Endothelial cell of umbilical vein (primary cell): ENCODE data around the gene SH3RF1. TPM values are rescaled to one million over a fixed set of nuclear protein-coding genes. Genes with fewer than 3 reads are reported as not detected.

Source experiments
- BruUV-seq: library from RNA; stranded (reverse); fragments of 400-500 nt; replicated peaks from 2 replicates; lab custom pipeline; 2021; lab: Mats Ljungman, UMichigan
- CTCF ChIA-PET: fragments of 300-600, 350-600 bp; sonication (Branson Sonifier 250); formaldehyde crosslinking; loops from one replicate; lab custom pipeline; 2021; ENCODE audit warnings: antibody characterized with exemption, inconsistent platforms; lab: Charles Lee
- POLR2A ChIA-PET: fragments of 300-600, 350-600 bp; sonication (Branson Sonifier 250); formaldehyde crosslinking; loops from one replicate; lab custom pipeline; 2021; ENCODE audit warnings: antibody characterized with exemption, inconsistent platforms; lab: Charles Lee
- DNase-seq: peaks from one replicate; pipeline ENCODE4 v3.0.0-alpha.2; 2011; ENCODE audit warnings: low read depth, low spot score
- FAIRE-seq: peaks from 2 replicates; lab custom pipeline; 2011; peaks lifted over from hg19 to GRCh38; lab: Jason Lieb, UNC
- H2AFZ ChIP-seq: 2 replicates; pipeline ENCODE4 v1.6.0; 2012; ENCODE audit warnings: low read depth, low read length, control low read depth, inconsistent platforms
- H3K27ac ChIP-seq: 2 replicates; pipeline ENCODE4 v1.5.1; 2011; ENCODE audit warnings: low read depth, mild to moderate bottlenecking, control low read depth, low read length, moderate library complexity; ENCODE audit not compliant: insufficient read depth
- H3K27me3 ChIP-seq, 2 experiments: 2 replicates each; pipeline versions ENCODE4 v1.6.0 to v1.6.1; 2011; ENCODE audit warnings: low read length in 2 of 2, mixed read lengths in 1 of 2; ENCODE audit not compliant: control insufficient read depth in 2 of 2, insufficient read depth in 2 of 2
- H3K36me3 ChIP-seq, 2 experiments: 2 replicates in 1 of 2; 3 replicates in 1 of 2; pipeline ENCODE4 v1.5.1; 2011; ENCODE audit warnings: low read length in 2 of 2, mild to moderate bottlenecking in 1 of 2, moderate library complexity in 1 of 2; ENCODE audit not compliant: control insufficient read depth in 2 of 2, insufficient read depth in 2 of 2; ENCODE audit errors: extremely low read depth in 1 of 2
- H3K4me1 ChIP-seq: 3 replicates; pipeline ENCODE4 v1.5.1; 2011; ENCODE audit warnings: mild to moderate bottlenecking, low read length; ENCODE audit not compliant: control insufficient read depth, insufficient read depth; ENCODE audit errors: extremely low read depth
- H3K4me2 ChIP-seq: 2 replicates; pipeline ENCODE4 v1.6.1; 2011; ENCODE audit warnings: low read length, control low read depth, mixed read lengths; ENCODE audit not compliant: insufficient read depth
- H3K4me3 ChIP-seq, 3 experiments: fragments of 200-600 bp in 1 of 3; sonication (generic), shearing (Covaris generic) in 1 of 3; replicated peaks in 1 of 3; 2 replicates each; pipeline ENCODE4 v1.5.1; 2011 to 2016; ENCODE audit warnings: control low read depth in 3 of 3, low read length in 3 of 3, mild to moderate bottlenecking in 2 of 3, inconsistent platforms in 1 of 3, low read depth in 1 of 3, moderate library complexity in 1 of 3; ENCODE audit not compliant: insufficient read depth in 1 of 3
- H3K79me2 ChIP-seq: 2 replicates; pipeline ENCODE4 v1.6.0; 2012; ENCODE audit warnings: low read length, inconsistent platforms; ENCODE audit not compliant: control insufficient read depth, insufficient read depth
- H3K9ac ChIP-seq: replicated peaks from 2 replicates; pipeline ENCODE3; 2011; ENCODE audit warnings: low read length, control low read depth; ENCODE audit not compliant: insufficient read depth; ENCODE audit errors: extremely low read depth
- H3K9me1 ChIP-seq: replicated peaks from 3 replicates; pipeline ENCODE4 v1.6.0; 2011; ENCODE audit warnings: mild to moderate bottlenecking, low read length; ENCODE audit not compliant: control insufficient read depth, insufficient read depth; ENCODE audit errors: extremely low read depth
- H3K9me3 ChIP-seq: replicated peaks from 2 replicates; pipeline ENCODE4 v1.5.1; 2012; ENCODE audit warnings: low read length, inconsistent platforms; ENCODE audit not compliant: control insufficient read depth, insufficient read depth
- H4K20me1 ChIP-seq: replicated peaks from 2 replicates; pipeline ENCODE3; 2011; ENCODE audit warnings: mild to moderate bottlenecking, low read length; ENCODE audit not compliant: control insufficient read depth, insufficient read depth; ENCODE audit errors: extremely low read depth
- GATA2 ChIP-seq: IDR thresholded peaks from 2 replicates; pipeline ENCODE4 v1.7.0; 2011; ENCODE audit warnings: low read depth, mild to moderate bottlenecking, moderate library complexity, mixed read lengths, low read length; ENCODE audit not compliant: insufficient read length, insufficient read depth
- JUN ChIP-seq: IDR thresholded peaks from 2 replicates; pipeline ENCODE4 v1.6.1; 2011; ENCODE audit warnings: borderline replicate concordance, low read depth; ENCODE audit not compliant: insufficient read length, insufficient read depth
- MYC ChIP-seq: IDR thresholded peaks from one replicate; pipeline ENCODE4 v1.6.1; 2011; ENCODE audit warnings: mild to moderate bottlenecking, low read depth, low read length
- POLR2AphosphoS5 ChIP-seq: IDR thresholded peaks from 2 replicates; pipeline ENCODE4 v1.6.1; 2012; ENCODE audit warnings: low read depth, mild to moderate bottlenecking, control low read depth, low read length, moderate library complexity; ENCODE audit not compliant: insufficient read depth
- dilution Hi-C: fragments of 300-500 bp; cut with MboI; formaldehyde crosslinking; loops from one replicate; pipeline ENCODE4 v1.15.0; 2019; ENCODE audit warnings: low sequenced_read_pairs; ENCODE audit not compliant: extremely low pct_ligation_motif_present
- intact Hi-C: fragments of 100-400 bp; cut with micrococcal nuclease; formaldehyde crosslinking; loops from one replicate; pipeline ENCODE4 v1.10.0; 2022
- polyA plus RNA-seq, 4 experiments: library from polyadenylated mRNA; depleted of rRNA in 3 of 4; stranded (reverse) in 3 of 4; unstranded in 1 of 4; fragments of >200 nt; gene quantifications; 2 replicates each; pipeline versions ENCODE4 v1.2.1 to v1.2.3, GENCODE V29; 2011 to 2012; ENCODE audit warnings: missing spikeins in 1 of 4
- total RNA-seq: library from RNA; stranded (reverse); gene quantifications from 2 replicates; pipeline ENCODE4 v1.2.3, GENCODE V29; 2021

The SH3RF1 gene
- total and polyA plus RNA-seq, 2 donors (not counting 3 experiments of a cell fraction or from before 2014, with no cell fraction given) = 16.2 to 24.9 TPM

- intact Hi-C loops (no loop called here), dilution Hi-C loops (no loop called here)
- DNase-seq (no peak), FAIRE-seq (no peak)
- Histone ChIP-seq H3K4me3 (no peak overlapping the region), H2AFZ (no peak overlapping the region), H3K27ac (no peak overlapping the region), H3K9me3 (no peaks in the 10 kb centered on the region), H3K36me3 (no peaks in the 10 kb centered on the region), H4K20me1 (no peaks in the 10 kb centered on the region), H3K79me2 (peaks cover 63% of the 10 kb centered on the region), H3K9me1 (no peaks in the 10 kb centered on the region), H3K4me1 (peaks cover 38% of the 10 kb centered on the region), H3K27me3 (no peaks in the 10 kb centered on the region), H3K4me2 (no peak overlapping the region), H3K9ac (no peak overlapping the region)
- ChIA-PET POLR2A (no interaction called here), CTCF (interaction anchor here (1.4 kb wide), 1 partner anchor 40 kb away, joined by 5 read pairs; no protein-coding TSS in a partner anchor)
- no TSS peak for BruUV-seq
- TF ChIP-seq JUN = no peak
These were observed 42.7 kb downstream of the SH3RF1 start for GRCh38 chr4:169228076-169228475.

GRCh38 chr4:169226565-169226964, 44.2 kb downstream of the SH3RF1 start:
- Histone ChIP-seq H3K9me3 (no peaks in the 10 kb centered on the region), H4K20me1 (no peaks in the 10 kb centered on the region), H3K27ac (peak overlapping the region; percentile 79), H2AFZ (no peak overlapping the region), H3K36me3 (no peaks in the 10 kb centered on the region), H3K4me3 (no peak overlapping the region), H3K79me2 (peaks cover 67% of the 10 kb centered on the region), H3K27me3 (no peaks in the 10 kb centered on the region), H3K4me2 (no peak overlapping the region), H3K9me1 (no peaks in the 10 kb centered on the region), H3K9ac (no peak overlapping the region), H3K4me1 (peaks cover 38% of the 10 kb centered on the region)
- ChIA-PET POLR2A (no interaction called here), CTCF (interaction anchor here (0.8 to 1.4 kb wide), 3 partner anchors 11 to 41 kb away, joined by 3 to 5 read pairs (median 5); no protein-coding TSS in a partner anchor)
- TF ChIP-seq GATA2 = no peak
- no peak for TF ChIP-seq JUN
- no peak for TF ChIP-seq MYC
- no peak for TF ChIP-seq POLR2AphosphoS5
- DNase-seq = no peak
- FAIRE-seq = no peak
- intact Hi-C loops = no loop called here
- dilution Hi-C loops = no loop called here
- BruUV-seq = no TSS peak
